ENCODE measurements around the gene SRGAP1. TPM values are rescaled to one million over a fixed set of nuclear protein-coding genes. Genes with fewer than 3 reads are reported as not detected.

The SRGAP1 gene
- total and polyA plus RNA-seq, 2 of the 13 experiments (the other 11 are each of a cell fraction or from before 2014, with no cell fraction given): 1.6 to 3.4 TPM

DNA sequence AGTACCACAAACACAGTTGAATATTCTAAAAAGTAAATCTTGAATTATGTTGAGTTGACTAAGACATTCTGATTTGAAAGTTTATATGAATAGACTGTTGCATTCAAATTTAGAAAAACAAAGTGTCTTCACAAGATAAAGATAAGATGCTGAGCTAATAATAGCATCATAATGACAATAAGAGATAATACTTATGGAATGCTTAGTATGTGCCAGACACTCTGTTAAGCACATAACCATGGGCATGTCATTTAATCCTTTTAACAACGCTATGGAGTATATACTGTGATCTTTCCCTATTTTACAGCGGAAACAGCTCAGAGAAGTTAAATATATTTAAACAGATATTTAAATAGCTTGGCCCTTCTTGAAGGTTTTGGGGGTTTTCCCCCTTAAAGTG lies 163.4 kb downstream of the SRGAP1 start:
- intact Hi-C loops (cut with micrococcal nuclease; ENCODE audit: unreplicated experiment) (no loop called here), in situ Hi-C loops (cut with HindIII; ENCODE audit: extremely low pct_ligation_motif_present, low pct_unique_long_range_greater_than_20kb) (no loop called here)
- Histone ChIP-seq H3K9ac (ENCODE audit: insufficient read depth, low read depth, low read length) (no peak overlapping the region), H3K4me1 (ENCODE audit: insufficient read depth, low read length) (peaks cover 19% of the 10 kb centered on the region), H3K4me2 (ENCODE audit: low read depth, low read length) (no peak overlapping the region), H4K20me1 (ENCODE audit: insufficient read depth, low read length) (no peaks in the 10 kb centered on the region), H3K79me2 (ENCODE audit: insufficient read depth, low read length) (no peaks in the 10 kb centered on the region), H3K36me3 (replicated peaks in 1 of 2; ENCODE audit: control insufficient read depth in 1 of 2, insufficient read depth in 2 of 2, low read length in 2 of 2) (no peaks in the 10 kb centered on the region), H3K27me3 (ENCODE audit: control insufficient read depth in 1 of 2, insufficient read depth in 2 of 2, low read length in 2 of 2) (no peaks in the 10 kb centered on the region), H3K9me3 (ENCODE audit: low read length) (no peaks in the 10 kb centered on the region), H3K4me3 (replicated peaks in 1 of 3; ENCODE audit: insufficient read depth in 1 of 3, low read depth in 2 of 3, low read length in 3 of 3) (no peak overlapping the region), H2AFZ (ENCODE audit: low read length) (no peak overlapping the region), H3K27ac (ENCODE audit: extremely low read length, insufficient read depth, low read length) (no peak overlapping the region)
- ChIA-PET CTCF (ENCODE audit: low intra/inter-chr PET ratio, low total read pairs) (no interaction called here), POLR2A (no interaction called here)
- no peak for TF ChIP-seq ONECUT2 (CRISPR knock-in tag; IDR thresholded peaks at IDR 0.05)
- 100% methylated on average over 2 of the region's 2 CpGs for WGBS (ENCODE audit: low lambda C conversion rate)
- FAIRE-seq: no peak
- BruUV-seq (replicated peaks): no TSS peak
- no peak for DNase-seq (ENCODE audit: low spot score)
- no peak for ATAC-seq

DNA sequence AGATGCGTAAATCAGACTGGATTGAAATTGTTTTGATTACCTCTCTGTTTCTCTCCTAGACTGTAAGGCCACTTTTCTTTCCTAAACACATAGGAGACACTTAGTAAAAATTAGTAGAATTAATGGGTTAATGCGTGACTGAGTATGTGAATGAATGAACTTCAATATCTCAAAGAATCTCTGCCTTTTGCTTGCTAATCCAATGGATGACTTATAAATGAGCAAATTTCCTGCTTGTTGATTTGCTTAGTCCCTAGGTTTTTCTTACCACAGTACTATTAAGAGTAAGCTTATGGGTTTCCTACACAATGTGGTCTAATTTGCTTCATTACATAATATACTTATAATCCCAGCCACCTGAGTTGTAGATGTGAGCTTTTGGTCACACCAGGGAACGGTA lies 164.1 kb downstream of the SRGAP1 start:
- FAIRE-seq (no peak), DNase-seq (ENCODE audit: low spot score) (no peak)
- TF ChIP-seq ZNF567 (CRISPR knock-in tag; IDR thresholded peaks at IDR 0.05; ENCODE audit: borderline replicate concordance) (no peak), ZNF441 (CRISPR knock-in tag; IDR thresholded peaks at IDR 0.05; ENCODE audit: borderline replicate concordance) (no peak), DNMT3B (CRISPR knock-in tag; conservative IDR thresholded peaks at IDR 0.05) (no peak), KAT8 (CRISPR knock-in tag; IDR thresholded peaks at IDR 0.05) (no peak), PHB2 (IDR thresholded peaks at IDR 0.05; ENCODE audit: partially characterized antibody) (no peak), KDM1A (CRISPR knock-in tag; IDR thresholded peaks at IDR 0.05) (no peak), ZNF547 (CRISPR knock-in tag; IDR thresholded peaks at IDR 0.05) (no peak), ZNF850 (CRISPR knock-in tag; conservative IDR thresholded peaks at IDR 0.05) (no peak)
- TF ChIP-seq, protein P1, sequence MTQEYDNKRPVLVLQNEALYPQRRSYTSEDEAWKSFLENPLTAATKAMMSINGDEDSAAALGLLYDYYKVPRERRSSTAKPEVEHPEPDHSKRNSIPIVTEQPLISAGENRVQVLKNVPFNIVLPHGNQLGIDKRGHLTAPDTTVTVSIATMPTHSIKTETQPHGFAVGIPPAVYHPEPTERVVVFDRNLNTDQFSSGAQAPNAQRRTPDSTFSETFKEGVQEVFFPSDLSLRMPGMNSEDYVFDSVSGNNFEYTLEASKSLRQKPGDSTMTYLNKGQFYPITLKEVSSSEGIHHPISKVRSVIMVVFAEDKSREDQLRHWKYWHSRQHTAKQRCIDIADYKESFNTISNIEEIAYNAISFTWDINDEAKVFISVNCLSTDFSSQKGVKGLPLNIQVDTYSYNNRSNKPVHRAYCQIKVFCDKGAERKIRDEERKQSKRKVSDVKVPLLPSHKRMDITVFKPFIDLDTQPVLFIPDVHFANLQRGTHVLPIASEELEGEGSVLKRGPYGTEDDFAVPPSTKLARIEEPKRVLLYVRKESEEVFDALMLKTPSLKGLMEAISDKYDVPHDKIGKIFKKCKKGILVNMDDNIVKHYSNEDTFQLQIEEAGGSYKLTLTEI (CRISPR knock-in tag; conservative IDR thresholded peaks at IDR 0.05): no peak
- TF ChIP-seq, protein P2, sequence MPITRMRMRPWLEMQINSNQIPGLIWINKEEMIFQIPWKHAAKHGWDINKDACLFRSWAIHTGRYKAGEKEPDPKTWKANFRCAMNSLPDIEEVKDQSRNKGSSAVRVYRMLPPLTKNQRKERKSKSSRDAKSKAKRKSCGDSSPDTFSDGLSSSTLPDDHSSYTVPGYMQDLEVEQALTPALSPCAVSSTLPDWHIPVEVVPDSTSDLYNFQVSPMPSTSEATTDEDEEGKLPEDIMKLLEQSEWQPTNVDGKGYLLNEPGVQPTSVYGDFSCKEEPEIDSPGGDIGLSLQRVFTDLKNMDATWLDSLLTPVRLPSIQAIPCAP (CRISPR knock-in tag; IDR thresholded peaks at IDR 0.05; ENCODE audit: low read depth): no peak
- TF ChIP-seq, protein P3, sequence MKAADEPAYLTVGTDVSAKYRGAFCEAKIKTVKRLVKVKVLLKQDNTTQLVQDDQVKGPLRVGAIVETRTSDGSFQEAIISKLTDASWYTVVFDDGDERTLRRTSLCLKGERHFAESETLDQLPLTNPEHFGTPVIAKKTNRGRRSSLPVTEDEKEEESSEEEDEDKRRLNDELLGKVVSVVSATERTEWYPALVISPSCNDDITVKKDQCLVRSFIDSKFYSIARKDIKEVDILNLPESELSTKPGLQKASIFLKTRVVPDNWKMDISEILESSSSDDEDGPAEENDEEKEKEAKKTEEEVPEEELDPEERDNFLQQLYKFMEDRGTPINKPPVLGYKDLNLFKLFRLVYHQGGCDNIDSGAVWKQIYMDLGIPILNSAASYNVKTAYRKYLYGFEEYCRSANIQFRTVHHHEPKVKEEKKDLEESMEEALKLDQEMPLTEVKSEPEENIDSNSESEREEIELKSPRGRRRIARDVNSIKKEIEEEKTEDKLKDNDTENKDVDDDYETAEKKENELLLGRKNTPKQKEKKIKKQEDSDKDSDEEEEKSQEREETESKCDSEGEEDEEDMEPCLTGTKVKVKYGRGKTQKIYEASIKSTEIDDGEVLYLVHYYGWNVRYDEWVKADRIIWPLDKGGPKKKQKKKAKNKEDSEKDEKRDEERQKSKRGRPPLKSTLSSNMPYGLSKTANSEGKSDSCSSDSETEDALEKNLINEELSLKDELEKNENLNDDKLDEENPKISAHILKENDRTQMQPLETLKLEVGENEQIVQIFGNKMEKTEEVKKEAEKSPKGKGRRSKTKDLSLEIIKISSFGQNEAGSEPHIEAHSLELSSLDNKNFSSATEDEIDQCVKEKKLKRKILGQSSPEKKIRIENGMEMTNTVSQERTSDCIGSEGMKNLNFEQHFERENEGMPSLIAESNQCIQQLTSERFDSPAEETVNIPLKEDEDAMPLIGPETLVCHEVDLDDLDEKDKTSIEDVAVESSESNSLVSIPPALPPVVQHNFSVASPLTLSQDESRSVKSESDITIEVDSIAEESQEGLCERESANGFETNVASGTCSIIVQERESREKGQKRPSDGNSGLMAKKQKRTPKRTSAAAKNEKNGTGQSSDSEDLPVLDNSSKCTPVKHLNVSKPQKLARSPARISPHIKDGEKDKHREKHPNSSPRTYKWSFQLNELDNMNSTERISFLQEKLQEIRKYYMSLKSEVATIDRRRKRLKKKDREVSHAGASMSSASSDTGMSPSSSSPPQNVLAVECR (CRISPR knock-in tag; IDR thresholded peaks at IDR 0.05; ENCODE audit: borderline replicate concordance): no peak

More for the DNA sequence above, 164.1 kb downstream of the SRGAP1 start:
- H3K27me3 ChIP-seq (ENCODE audit: control insufficient read depth in 1 of 2, insufficient read depth in 2 of 2, low read length in 2 of 2): no peaks in the 10 kb centered on the region
- no peak overlapping the region for H3K27ac ChIP-seq (ENCODE audit: extremely low read length, insufficient read depth, low read length)
- no TSS peak for BruUV-seq (replicated peaks)
- no peaks in the 10 kb centered on the region for H3K79me2 ChIP-seq (ENCODE audit: insufficient read depth, low read length)
- no peak overlapping the region for H2AFZ ChIP-seq (ENCODE audit: low read length)
- H3K9me3 ChIP-seq (ENCODE audit: low read length): no peaks in the 10 kb centered on the region
- ATAC-seq: no peak
- in situ Hi-C loops (cut with HindIII; ENCODE audit: extremely low pct_ligation_motif_present, low pct_unique_long_range_greater_than_20kb) (no loop called here), intact Hi-C loops (cut with micrococcal nuclease; ENCODE audit: unreplicated experiment) (no loop called here)
- ChIA-PET CTCF (ENCODE audit: low intra/inter-chr PET ratio, low total read pairs) (no interaction called here), POLR2A (no interaction called here)
- no peak overlapping the region for H3K4me3 ChIP-seq (replicated peaks in 1 of 3; ENCODE audit: insufficient read depth in 1 of 3, low read depth in 2 of 3, low read length in 3 of 3)
- H3K4me2 ChIP-seq (ENCODE audit: low read depth, low read length): no peak overlapping the region
- H3K9ac ChIP-seq (ENCODE audit: insufficient read depth, low read depth, low read length): no peak overlapping the region
- H3K4me1 ChIP-seq (ENCODE audit: insufficient read depth, low read length): peaks cover 19% of the 10 kb centered on the region
- H4K20me1 ChIP-seq (ENCODE audit: insufficient read depth, low read length): no peaks in the 10 kb centered on the region
- no peaks in the 10 kb centered on the region for H3K36me3 ChIP-seq (replicated peaks in 1 of 2; ENCODE audit: control insufficient read depth in 1 of 2, insufficient read depth in 2 of 2, low read length in 2 of 2)
- 86% methylated on average over 3 of the region's 3 CpGs for WGBS (ENCODE audit: low lambda C conversion rate)
